Measurements from ENCODE around the gene GLI3.

The GLI3 gene

DNA sequence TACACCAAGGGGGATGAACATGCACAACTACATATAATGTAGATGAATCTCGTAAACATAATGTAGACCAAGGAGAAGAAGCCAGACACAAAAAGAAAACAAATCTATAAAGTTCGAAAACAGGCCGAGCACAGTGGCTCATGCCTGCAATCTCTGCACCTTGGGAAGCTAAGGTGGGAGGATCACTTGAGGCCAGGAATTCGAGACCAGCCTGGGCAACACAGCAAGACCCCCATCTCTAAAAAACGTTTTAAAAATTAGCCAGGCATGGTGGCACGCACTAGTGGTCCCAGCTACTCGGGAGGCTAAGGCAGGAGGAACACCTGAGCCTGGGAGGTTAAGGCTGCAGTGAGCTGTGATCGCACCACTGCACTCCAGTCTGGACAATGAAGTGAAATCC lies 68.5 kb downstream of the GLI3 start:
- DNase-seq: no peak

DNA sequence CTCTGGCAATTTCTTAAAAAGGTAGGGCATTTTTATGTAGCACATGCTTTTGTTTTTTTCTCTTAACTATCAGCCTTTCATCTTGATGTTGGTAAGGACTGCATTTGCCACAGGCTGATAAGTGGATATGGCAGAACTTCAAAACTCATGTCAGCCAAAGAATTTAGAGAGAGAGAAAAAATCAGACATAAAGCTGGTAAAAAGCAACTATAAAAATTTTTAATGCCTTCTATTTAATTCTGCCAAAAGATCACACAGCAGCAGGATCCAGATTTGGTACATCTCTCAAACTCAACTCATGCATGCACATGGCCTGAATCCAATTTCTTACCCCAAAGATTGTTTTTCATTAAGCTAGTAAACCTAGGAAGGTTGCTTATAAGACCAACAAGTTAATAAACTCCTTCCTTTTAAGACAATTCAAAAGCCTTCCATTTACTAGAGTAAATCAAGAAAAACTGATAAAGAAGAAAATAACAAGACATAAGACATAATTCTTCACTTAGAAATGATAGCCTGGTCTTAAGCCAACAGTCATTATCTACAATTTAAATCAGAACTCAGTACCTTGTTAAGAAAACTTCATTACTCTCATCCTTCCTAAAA lies 69.3 kb downstream of the GLI3 start:
- no peak for DNase-seq

DNA sequence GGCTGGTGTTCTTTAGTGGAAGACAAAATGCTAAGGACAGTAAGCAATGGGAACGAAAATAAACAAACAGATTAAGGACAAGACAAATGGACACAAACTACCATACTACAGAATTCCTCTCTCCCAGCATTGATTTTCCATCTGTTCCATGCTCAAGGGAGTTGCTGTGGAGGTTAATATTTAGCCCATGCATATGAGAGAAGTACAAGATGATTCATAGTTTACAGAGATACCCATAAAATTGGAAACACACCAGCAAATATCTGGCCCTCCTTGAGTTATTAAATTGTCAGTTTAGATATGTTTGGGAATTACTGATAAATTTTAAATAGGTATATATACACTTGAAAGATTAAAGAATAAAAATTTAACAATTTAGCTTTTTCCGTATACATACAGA lies 69.8 kb downstream of the GLI3 start:
- DNase-seq: no peak

DNA sequence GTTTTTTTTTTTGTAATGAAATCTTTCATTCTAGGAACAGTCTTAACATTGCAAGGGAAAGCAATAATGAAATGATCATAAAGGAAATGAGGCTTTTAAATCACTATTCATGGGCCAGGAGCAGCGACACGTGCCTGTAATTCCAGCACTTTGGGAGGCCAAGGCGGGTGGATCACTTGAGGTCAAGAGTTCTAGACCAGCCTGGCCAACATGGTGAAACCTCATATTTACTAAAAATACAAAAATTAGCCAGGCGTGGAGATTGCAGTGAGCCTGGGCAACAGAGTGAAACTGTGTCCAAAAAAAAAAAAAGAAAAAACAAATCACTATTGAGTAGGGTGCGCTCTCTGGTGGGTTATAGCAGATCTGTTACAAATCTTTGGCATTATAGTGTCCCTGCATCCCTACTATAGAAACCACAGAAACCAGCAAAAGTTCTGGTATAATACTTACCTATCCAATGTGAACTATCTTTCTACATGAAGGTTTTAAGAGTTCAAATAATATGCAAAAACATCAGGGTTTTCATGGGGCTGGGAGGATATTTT lies 72.1 kb downstream of the GLI3 start:
- no peak for DNase-seq

DNA sequence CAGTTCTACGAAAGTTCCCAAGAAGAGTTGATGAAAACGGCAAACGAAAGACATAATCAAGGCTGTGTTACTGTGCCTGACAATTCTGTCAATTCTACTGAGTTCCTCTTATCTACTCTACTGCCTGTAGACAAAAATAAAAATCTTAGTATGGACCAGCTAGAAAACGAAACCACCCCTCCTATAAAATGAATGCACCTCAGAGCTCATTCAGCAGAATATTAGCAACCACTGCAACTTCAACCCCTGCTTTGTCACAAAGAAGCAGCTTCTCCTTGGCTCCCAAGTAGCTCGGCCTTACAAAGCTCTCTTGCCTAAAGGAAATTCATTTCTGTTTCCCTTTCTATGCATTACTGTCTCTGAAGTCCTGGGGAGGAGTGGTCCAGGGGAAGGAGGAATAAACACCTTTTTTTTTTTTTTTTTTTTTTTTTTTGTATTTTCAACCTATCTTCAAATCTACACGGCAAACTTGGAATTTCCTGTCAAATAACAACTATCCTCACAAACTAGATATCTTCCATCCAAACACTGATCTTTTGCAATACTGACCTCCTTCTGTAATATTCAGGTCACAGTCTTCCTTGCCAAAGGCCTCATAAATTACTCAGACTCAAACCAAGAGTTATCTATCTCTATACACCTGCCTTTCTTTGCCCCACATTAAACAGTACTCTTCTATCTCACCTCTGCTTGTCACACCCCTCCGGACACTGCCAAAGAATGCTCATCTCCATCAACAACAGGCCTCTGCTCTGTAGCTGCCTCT lies 74.3 kb downstream of the GLI3 start:
- no peak for DNase-seq

GRCh38 chr7:42161719-42162118 lies 75.3 kb downstream of the GLI3 start:
- DNase-seq: no peak

DNA sequence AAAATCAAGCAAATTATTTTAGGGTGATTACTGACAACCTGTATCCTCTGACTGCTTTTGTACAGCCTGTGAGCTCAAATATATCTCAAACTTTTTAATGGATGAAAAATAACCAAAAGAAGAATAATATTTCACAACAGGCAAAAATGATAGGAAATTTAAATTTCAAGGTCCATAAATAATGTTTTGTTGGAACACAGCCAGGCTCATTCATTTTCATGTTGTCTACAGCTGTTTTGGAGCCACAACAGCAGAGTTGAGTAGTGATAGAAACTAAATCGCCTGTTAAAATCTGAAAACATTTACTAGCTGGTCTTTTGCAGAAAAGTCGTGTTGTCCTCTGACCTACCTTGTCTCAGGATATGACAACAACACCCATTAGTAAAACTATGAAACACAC lies 75.9 kb downstream of the GLI3 start:
- DNase-seq: no peak

DNA sequence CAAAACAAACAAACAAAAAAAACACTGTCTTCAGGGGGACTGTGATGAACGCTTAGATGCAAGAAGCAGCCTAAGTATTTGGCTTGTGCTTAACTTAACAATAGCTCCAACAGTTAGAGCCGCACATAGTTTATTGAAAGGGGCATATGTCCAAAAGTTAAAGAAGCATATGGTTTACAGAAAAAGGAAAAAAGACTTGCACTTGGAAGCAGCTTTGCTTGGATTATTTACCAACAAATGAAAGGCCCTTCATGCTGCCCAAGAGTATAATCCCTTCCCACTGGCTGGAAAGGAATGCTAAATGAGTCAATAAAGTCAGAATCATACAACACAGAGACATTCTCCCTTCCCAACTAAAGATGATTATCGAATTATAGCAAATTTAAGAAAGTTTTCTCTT lies 77.9 kb downstream of the GLI3 start:
- no peak for DNase-seq

DNA sequence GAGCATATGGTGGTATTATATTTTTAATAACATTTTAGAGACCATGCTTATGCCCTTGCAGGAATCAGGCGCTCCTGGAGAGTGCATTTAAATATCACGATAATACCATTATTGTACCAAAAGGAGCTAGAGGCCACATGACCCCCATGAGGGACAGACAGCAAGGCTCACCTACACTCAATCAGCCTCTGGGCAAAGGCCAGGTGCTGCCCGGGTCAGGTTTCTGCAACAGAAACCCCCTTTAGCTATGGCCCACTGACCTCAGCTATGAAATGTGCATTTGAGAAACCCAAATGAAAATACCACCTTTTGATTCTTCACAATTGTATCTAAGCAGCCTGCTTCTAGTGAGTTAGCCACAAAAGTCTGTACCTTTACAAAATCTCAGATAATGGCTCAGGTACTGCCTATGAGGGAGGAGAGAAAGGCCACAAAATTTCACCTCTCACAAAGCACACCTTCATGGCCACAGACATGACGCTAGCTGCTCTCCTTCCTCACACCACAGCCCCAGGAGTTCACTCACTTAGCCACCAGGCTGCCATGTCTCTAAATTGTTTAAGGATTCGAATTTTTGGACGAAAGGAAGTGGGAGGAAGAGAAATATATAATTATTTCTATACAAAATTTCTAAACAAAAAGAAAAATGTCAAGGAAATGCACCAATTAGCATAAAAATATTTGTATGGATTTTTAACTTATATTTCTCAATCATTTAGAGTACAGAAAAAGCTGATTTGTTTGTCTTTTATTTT lies 79.9 kb downstream of the GLI3 start:
- no peak for DNase-seq

DNA sequence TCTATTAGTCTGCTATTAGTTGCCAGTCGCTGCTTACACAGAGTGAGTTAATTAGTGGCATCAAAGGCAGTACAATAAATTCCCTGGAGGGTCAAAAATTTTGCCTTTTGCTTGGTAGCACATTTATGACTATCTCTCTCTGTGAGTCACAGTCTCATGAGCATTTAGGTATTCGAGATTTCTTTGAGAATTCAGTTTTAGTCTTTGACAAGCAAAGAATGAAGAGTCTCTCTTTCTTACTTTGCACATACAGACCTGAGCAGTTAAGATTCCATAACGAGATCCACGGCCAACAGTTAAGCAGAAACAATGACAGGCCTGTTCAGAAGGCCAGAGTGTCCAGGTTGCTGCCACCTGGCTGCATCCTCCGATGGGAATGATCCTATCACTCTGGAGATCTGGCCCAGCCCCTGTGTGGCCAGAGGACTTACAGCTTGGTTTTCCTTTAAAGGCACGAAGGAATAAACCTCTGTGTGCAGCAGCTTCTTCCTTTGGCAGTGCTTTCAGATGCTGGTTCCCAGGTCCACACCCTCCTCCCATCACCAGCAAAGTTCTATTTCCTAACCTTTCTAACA lies 80.6 kb downstream of the GLI3 start:
- DNase-seq: no peak

DNA sequence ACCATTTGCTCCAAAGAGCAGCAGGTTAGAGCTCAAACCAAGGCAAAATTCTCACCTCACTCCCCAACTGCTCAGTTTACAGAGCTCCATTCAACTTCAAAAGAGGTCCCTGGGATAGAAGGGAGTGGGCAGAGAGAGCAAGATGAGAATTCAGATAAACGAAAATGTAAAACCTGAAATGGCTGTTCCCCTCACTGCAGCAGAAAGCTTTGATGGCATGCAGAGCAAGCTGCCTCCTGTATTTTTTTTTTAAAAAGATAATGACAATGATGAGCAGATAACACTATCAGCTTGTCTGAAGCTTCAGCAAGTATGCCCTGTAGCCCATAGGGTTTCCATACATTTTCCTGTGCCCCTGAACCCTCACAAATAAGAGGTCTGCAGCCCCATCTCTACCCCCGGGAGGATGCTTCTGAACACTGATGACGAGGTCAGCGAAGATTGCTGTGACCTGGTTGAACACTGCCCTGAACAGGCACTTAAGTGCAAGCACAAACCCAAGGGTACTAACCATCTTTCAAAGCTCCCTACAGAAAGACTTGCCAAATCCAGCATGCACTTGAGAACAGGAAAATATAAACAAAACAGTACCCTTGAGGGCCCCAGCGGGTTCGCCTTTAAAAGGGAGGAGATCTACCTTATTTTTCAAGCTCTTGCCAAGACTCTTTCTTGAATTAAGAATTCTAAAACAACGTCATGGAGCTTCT lies 81.3 kb downstream of the GLI3 start:
- DNase-seq: no peak

DNA sequence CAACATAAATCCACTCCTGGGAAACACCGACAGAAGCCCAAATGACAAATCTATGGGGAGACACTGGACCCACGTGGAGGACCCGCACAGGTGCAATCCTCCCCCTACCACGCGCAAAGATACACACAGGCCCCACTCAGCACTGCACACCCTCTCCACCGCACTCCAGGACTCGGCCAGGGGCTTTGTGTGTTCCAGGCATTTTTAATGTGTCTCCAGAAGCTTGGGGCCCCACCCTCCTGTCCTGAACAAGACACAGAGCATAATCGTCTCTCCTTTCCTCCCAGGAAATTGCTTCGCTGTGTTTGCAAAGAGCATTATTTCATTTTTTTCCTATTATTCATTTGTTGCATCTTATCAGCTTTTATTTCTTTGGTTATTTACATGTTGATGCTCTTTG lies 82.8 kb downstream of the GLI3 start:
- no peak for DNase-seq

DNA sequence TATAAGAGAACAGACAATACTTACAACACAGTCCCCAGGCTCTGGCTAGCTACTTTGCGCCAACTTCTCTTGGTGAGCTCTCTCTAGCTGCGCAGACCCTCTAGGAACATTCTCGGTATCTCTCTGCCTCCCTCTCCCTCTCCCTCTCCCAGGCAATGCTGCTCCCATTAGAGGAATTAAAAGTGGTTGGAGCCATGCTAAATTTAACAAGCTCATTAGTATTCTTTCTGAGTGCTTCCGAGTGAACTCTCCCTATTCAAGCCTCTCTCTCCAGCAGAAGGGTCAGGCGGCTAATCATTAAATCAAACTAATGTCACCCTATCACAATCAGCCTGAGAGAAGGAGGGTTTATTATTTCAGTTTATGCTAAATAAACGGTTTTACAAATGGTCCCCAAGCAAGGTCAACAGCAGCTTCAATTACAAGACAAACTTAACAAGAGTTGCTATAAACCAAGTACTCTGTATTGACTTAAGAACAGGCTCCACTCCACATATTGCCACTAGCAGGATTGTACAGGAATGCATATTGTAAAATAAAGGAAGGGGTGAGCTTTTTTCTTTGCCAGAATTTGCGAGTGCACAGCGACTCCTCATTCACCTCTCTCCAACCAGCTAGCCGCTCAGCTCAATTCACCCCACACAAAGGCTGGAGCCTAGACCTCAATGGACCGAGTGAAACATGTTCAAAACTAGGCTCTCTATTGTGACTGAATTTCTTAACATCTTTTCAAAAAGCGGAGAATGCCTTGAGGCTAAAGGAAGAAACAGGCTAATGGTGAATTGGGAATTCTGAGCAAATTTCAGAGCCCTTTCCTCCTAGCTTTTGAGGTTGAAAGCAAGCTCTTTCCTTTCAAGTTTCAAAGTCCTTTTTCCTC lies 84.4 kb downstream of the GLI3 start:
- DNase-seq: no peak

GRCh38 chr7:42151309-42151708 lies 85.7 kb downstream of the GLI3 start:
- no peak for DNase-seq

DNA sequence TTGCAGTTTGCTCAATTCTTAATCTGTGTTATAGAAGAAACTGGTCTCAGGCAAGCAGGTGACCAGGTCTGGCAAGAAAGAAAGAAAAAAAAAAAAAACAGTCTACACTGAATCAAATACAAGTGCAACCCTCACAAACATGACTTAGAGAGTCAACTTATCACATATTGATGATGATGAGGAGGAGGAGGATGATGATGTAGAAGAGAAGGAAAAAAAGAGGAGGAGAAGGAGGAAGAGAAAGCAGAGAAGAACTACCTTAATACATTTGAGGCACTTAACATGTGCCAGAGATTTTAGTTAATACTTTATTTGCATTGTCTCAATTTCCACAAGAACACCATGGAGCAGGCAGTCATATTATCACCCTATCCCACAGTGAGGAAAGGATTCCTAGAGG lies 91.5 kb downstream of the GLI3 start:
- no peak for DNase-seq

DNA sequence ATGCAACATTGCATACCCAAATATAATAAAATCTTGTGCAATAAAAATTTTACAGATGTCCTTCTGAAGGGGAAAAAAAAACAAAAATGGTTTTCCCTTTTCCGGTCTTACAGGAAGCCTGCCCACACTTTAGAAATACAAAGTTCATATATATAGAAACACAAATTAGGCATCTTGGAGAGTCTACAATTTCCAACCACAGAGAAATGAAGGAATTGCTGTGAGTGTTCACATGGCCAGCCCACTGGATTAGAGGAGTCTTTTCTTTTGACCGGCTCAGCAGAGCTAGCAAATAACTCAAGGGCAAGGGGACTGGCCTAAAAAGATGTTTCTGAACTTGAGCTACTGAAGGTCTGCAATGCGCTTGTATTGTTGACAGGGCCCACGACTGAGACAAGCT lies 92.4 kb downstream of the GLI3 start:
- no peak for DNase-seq

DNA sequence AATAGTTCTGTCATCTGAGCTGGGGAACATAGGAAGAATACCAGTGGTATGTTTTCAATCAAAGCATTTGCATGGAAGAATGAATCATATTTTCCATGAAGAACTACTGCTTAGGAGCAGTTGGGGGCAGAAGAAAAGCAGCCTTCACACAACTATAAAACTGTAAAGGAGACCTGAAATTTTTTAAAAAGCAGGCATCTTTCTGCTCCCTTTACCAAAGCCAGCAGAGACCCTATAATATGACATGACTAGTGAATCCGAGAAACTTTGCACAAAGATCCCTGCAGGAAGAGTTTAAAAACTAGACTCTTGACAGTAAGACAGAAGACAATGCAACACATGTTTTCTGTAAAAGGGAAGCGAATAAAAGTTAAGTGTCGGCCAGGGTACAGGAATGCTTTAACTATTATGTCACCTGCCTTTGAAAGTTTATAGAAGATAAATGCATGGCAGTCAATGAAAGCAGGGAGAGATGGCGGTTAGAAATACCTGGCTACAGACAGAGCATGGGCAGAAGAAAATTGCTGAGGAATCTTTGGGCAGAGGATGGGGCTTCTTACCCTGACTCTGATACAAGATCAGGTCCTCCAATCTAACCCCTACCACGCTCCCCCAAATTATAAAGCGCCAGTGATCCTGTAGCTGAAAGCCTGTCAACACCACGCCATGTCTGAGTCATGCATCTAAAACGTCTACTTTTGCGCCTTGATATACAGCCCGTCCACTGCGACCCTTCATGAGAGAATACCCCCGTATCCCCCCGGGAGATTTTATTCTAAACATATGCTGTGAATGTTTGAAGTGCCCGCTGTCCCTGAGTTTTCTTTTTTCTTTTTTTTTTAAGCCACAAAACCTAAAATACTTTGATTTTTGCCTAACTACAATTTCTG lies 93.1 kb downstream of the GLI3 start:
- no peak for DNase-seq

- DNase-seq: no peak
Measured at GRCh38 chr7:42142089-42142488, 94.9 kb downstream of the GLI3 start.

GRCh38 chr7:42139751-42140150 lies 97.3 kb downstream of the GLI3 start:
- DNase-seq: no peak

DNA sequence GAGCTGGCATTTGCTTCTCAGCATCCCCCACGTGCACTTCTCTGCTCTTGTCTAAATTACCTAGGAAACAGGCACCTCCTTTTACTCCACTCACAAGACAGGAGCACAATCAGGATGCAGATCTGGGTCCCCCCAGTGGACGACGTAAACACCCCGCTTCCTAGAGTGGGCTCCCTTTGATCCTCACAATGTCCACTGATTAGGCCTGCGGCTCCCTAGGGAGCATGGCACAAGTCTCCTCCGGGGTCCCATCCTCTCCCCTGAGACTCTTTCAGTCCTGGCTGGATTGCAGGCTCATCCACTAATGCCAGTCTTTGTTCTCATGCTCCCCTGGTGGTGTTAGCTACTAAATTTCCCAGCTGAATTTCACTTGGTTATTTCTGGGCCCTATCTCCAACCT lies 98.3 kb downstream of the GLI3 start:
- DNase-seq: no peak

DNA sequence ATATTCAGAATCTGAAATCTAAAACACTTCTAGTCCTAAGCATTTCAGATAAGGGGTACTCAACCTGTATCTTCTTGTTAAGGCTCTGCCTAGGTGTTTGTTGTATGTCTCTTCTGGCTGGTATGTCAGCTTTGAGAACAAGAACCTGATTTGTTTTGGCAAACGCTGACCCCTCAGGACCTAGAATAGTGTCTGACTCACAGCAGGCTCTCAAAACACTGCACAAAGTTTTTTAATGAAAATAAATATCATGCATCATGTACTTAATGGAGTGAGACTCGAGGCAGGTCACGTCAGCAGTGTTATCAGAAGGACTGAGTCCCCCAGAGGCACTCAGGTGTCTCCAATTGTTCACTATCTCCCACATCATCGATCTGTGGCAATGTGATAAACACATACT lies 99.1 kb downstream of the GLI3 start:
- DNase-seq: no peak
